Inflammatory macrophage treated with lipopolysaccharide for 4 hours (primary cell): ENCODE results near the gene SEMA6A.

Experiments used
- DNase-seq: peaks from one replicate; pipeline ENCODE4 v3.0.0-alpha.2; 2020

The SEMA6A gene

DNA sequence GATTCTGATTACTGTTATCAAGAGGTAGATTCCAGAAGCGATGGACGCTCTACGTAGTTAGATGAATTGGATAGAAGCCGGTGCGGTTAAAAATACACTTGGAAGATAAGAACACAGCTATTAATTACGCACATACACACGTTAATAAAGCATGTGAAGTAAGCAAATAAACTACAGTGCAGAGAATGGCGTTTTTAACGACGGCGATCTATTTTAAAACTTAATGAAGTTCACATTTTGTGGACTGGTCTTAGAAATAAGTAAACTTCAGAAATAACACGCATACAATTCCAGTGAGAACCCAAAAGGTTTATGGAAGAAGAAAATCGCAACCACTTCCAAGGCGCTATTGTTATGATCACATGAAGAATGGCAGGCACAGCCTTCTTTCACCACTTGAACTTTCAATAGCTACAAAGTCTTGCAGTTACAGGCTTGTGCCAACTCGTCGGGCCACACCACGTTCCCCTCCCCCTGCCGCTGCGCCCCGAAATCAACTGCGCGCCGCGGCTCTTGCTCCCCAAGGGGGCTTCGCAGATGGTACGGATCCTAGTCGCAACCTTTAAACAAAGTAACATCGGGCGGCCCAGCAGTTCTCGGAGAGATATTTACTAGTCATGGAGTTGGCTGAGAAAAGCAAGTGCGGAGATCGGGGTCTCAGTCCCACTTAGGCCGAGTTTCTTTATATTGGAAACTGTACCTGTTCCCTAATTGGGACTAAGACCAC is 866 bp upstream of the SEMA6A start:
- DNase-seq, result no peak

DNA sequence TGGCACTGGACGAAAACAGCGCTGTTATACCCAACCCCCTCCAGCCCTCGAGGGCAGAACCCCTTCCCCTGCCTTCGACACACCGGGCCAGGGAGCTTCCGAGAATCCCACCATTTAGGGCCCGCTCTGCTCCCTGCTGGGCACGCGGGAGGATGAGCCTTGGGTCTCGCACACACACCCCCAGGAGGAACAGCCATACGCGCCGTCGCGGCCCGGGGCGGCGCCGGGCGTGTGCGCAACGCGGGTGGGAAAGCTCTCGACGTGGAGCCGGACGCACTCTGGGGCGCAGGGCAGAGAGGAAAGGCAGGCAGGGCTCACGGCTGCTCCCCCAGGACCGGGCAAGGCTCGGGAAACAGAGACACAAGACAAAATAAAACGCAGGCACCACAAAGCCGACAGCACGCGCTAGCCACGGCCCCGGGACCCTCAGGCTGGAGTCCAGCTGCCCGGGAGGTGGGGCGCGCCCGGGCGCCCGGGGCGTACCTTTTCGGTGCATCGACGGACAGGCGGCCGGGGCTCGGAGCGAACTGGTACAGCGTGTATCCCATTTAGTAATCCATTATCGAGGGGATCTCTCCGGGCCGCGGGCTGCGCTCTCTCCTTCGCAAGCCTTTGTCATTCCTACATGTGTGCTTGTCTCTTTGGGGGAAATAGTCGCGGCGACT is 789 bp downstream of the SEMA6A start:
- DNase-seq, result no peak

DNA sequence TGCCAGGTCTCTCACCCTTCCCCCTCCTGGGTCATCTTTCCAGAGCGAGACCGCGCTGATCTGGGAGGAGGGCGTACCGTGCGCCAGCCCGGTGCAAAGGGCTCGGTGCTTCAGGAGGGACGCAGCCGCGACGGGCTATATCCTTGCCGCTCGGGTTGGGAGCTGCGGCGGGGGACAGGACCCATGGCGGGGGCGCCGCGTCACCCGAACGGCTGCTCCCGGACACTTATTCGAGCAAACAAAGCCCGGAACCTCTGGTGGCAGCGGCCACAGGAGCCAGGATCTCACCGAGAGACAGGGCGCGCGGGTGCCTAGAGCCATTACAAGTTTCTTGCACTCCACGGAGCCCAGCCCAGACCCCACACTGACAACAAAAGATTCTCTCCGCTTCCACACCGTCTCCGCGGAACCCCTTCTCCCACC is 1.3 kb downstream of the SEMA6A start:
- DNase-seq, result no peak

DNA sequence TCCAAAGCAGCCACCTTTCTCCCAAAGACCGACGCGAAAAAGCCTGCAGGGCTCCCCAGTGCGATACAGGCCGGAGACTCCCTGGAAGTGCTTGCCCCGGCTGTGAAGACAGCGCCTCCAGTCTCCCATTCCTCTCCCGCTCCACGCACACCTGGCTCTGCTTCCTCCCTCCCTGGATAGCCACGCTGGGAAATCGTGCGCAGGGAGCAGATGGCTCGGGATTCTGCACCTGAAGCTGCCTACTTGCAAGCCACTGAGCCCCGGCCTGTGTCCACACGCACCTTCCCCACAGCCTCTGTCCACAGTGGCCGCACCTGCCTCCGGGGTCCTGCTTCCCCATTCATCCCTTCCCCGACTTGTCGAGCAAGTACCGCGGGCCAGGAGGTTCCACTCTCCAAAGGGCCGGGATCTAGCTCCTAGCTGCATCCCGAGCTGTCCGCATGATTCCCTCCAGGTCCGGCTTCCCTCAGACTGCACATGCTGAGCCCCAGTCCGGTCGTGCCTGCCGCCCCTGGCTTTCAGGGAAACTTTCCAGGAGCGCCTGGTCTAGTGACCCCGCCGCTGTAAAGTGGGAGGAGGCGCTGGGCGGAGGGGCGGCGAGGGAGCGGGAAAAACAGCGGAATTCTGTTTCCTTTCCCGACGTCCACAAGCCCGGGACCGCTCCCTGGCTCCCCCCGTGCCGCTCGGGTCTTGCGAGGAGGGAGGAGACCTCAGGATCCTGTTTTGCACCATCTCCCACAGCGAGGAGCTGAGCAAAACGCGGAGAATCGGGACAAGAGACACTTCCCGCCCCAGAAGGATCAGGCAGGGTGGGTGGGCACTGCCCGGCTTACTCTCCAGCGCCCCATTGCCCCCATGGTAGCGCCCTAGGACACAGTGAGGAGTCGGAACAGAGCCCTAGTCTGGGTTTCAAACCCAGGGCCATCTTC is 2.0 kb downstream of the SEMA6A start:
- no peak for DNase-seq

DNA sequence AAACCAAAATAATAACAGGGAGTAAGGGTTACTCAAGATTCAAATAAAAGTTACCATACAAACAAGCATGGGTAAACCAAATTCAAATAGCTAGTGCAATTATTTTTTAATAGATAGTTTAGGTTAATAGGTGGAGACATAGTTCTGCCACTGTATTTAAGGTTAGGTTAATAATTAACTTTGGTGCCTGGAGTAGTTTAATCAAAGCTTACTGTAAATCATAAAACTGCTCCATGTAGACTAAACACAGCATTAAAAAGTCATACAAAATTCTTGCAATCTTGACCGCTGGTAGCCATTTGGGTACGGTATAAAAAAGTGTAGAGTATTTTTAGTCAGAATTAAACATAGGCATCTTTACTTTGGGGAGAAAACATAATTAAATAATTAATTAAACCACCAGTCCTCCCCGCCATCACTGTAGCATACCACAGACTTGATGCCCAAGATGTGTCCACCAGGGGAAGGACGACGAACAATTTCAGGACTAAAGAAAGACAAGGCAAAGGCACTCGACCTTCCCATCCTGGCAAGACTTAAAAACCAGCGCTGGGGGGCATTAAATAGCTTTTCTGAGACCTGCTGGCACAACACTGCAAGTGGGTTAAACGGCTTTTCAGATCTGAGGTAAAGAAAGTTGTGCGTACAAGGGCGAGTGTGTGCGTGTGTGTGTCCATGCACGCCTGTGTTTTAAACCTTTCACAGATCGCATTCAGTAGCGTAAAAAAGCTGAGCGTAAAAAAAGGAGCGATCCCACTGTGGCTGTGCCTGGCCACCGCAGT is 2.9 kb downstream of the SEMA6A start:
- DNase-seq, result no peak

DNA sequence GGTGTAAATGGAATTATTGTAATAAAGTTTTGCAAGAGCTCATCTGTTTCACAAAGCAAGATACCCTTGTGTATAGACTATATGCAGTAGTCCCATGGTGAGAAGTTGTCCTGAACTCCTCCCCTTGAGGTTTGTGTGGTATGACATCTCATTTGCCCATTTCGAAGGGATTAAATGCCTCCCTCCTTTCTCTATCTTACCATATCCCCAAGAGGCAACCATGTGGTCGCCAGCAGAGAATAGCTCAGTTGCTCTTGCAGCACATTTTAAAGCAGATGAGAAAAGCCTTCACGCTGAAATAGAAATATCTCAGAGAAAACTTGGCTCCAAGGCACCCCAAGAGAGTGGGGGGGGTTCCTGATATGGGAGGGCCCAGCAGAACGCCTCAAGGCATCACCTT is 4.6 kb downstream of the SEMA6A start:
- DNase-seq, result no peak

DNA sequence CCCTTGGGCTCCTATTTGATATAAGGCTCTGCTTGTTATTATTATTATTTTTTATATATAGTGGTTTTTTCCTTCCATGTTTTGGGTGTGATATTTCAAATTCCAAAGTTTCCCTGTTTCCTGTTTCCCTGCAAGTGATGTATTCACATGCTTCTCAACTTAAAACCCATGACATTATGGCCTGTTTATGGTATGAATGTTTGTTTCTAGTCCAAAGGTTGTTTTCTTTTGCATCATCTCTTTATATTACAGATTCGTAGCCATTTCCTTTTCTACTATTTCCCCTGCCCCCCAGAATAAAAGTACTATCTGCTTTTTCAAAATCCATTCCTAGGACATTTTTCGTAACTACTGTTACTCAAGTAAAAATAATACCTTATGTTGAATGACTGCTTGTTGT is 7.5 kb downstream of the SEMA6A start:
- no peak for DNase-seq

DNA sequence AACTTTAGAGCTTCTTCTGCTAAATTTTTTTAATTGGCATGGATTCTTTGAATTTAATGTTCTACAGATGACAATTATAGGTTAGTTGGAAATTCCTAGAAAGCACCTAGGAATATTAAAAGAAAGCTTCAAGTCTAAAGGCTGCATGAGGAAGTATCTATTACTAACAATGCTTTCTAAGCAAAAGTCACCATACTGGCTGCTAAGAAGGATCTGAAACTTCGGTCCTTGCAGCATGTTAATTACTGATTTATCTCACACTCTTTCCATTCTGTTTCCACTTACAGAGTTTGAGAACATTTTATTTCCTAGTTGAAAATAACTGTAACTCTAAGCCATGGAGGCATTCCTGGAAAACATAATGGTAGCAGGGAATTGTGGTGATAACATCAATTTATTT is 8.4 kb downstream of the SEMA6A start:
- DNase-seq, result peak; percentile 24

DNA sequence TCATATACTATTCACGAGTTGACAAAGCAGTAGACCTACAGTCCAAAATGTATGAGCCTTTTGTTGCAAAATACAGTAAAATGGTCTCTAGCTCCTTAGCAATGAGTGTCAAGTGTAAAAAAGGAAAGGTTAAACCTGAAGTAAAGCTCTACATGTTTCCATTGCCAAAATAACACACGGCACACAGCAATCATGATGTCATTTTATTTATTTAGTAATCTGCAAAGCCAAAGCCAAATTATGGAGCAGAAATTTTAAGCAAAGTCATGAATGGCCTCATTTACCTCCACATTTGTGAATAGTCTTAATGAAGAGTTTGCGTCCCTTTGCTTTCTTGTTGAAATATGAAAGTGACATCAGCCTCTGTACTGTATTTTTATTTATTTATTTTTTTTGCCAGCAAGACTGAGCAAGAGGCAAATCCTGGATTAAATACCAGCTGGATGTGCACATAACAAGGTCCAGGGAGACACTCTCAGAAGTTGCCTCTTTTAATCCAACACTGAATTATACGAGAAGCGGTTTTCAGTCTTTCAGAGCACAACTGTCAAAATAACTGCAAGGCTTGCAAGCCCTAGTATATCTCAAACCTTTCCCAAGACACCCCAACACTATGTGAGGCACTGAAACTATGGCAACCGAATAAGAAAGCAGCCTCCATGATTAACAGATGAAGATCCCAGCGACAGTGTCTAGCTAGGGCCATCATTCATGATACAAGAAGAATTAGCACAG is 9.7 kb downstream of the SEMA6A start:
- no peak for DNase-seq

DNA sequence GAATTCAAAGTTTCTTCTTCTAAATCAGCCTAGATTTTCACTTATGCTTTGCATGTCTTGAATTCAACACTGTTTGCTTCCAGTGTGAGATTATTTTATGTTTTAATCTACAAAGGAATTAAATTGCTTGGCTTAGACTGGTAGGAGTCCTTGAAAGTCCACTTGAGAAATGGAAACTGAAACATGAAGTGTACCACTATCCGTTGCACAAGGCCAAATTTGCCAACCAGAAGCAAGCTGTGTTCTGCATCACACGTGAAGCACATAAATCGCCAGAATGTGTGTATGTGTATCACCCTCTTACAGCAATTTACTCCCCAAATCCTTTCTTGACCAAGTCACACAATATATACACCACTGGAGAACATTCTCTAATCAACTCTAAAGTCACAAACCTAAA is 10.3 kb downstream of the SEMA6A start:
- peak; percentile 53 for DNase-seq

DNA sequence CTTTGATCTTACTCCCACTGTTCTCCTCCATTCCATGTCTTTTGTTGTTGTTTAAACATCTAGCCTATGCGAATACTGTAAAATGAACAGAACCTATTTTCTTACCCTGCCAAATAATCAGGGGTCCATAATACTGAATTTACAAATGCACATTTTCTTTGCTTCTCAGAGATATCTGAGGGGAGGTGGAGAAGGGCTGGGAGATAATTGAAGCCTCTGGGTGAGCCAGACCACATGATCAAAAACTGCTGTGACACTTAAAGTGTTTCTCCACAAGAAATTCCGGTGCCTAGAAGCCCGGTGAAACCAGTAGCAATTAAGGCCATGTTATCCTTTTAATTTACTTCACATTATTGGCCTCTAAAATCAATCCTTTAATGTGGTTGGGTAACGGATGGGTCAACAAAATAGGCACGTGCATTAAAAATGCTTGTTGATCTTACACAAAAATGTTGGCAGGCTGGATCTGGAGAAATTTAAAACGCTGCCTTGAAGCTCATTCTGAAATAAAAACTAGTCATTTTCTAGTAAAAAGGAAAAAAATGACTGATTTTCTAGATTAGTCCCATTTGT is 10.8 kb downstream of the SEMA6A start:
- no peak for DNase-seq

DNA sequence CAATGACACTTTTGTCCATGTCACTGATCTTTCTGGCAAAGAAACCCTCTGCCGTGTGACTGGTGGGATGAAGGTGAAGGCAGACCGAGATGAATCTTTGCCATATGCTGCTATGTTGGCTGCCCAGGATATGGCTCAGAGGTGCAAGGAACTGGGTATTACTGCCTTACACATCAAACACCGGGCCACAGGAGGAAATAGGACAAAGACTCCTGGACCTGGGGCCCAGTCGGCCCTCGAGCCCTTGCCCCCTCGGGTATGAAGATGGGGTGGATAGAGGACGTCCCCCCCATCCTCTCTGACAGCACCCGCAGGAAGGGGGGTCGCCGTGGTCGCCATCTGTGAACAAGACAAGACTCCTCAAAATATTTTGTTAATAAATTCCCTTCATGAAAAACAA is 12.0 kb downstream of the SEMA6A start:
- DNase-seq, result no peak

DNA sequence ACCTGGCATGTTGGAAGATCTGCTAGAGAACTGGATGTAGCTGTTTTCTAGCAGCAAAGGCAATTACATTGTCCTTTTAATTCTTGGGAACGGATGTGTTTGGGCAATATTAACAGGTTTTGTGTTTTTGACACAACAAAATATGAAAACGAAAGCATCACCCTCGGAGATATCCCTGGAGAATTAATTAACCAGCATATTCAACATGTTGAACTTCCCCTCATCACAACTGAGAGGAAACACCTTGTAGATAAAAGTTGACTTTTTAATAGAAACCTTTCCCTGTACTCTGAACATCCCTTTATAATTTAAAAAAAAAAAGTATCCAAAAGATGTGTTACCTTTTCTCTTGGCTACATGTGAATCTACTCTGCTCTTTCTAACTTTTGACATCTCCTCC is 13.0 kb downstream of the SEMA6A start:
- DNase-seq, result no peak

DNA sequence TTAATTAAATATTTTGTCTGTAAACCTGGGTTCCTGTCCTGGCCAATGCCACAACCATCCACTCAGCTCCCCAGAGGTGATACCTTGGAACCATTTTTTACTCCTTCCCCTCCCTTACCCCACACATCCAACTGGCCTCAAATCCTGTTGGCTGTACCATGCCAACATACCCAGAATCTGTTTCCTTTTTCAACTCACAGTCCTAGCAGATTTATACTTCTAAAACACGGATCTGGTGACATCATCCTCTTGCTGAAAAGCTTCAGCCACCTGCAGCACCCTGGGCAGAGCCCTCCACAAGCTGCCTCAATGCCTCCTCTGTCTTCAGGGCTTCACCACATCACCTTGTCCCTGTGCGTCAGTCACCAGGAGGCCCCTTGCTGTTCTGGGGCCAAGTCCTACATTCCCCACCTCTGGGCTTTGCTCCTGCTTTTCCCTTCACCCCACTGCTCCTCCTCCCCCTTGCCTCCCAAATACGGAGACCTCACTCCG is 14.9 kb downstream of the SEMA6A start:
- no peak for DNase-seq

DNA sequence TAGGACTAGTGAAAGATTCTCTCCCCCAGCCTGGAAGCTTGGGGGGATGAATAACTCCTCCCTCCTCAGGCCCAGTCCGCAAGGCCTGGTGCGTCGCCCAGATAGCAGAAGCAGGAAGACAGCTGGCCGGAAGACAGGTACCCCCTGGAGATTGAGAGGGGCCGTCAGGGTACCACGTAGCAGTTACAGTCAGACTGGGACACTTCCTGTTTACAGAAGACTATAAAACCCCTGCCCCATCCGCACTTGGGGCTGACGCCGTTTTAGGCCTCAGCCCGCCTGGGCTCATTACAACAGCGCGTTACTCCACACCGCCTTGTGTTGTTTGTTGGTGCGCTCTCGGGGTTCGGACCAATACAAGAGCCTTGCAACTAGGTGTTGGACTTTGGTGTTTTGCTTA is 15.4 kb downstream of the SEMA6A start:
- DNase-seq, result no peak

DNA sequence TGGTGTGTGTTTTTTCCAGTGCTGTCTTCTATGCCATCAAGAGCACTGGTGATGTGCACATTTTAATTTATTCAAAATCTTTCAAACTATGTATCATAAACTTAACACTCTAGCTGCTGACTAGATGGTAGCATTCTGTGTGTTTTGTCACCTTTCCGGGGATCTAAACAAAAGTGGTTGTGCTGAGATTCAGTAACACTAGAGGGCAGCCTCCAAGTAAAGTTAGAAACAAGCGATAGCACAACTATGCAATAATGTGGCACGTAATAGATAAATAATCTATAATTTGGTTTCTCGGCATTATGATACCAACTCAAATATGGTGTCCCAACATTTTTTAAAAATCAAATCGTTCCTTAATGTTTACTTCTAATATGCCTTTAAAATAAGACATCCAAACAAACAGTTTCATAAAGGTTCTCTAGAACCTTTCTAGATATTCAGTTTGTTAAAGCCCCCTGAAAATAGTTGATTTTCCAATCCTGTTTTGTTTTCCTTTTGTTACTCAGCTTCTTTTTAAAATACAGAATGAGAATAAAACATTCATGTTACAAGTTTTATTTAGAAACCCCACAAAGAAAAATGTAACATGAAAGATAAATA is 16.9 kb downstream of the SEMA6A start:
- no peak for DNase-seq

DNA sequence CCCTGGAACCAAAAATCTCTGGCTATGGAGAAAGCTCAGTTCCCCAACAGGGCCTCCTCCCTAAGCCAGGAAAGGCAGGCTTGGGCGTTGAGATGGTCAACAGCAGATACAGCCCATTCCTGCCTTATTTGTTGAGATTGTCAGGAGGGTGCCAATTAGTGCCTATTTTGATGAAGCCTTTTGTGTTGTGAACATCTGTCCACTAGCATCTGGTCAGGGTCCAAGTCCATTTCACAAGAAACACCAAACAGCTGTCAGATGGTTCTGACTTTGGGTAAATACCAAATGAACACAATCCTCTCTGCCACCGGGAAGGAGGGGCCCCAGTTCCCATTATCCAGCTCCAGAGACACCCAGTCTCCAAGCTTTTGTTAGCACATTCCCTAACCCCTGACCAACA is 19.9 kb downstream of the SEMA6A start:
- DNase-seq, result no peak

DNA sequence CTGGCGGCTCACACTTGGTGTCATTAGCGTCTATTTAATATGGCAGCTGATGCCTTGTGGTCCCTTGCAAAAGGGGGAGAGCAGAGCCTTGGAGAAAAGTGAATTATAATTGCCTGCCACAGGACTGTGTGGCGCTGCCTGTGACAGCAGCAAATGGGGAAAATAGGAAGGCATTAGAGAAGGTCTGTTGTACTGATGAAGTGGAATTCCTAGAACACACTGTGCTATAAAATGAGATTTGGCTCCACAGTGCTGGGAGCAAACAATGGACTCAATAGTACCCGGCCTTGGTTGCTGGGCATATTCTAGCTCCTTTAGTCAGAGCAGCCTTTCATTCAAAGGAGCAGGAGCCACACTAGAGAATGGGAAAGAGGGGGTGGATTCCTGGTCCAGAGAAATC is 21.3 kb downstream of the SEMA6A start:
- DNase-seq, result no peak

DNA sequence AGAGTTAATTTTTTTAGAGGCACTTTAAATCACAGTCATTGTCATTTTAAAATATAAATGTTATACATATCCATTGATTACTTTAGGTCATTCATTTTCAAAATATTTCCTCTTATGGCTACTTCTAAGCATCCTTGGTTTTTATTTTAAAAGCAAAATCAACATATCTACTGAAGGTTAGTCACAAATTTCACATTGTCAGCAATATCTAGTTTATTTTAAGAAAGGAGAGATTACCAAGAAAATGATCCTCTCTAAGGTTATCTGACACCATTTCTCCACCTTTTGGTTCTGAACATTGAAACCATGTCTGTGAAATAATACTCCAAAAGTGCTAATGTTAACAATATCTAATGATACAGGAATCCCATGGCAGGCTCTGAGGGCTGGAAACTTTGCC is 24.5 kb downstream of the SEMA6A start:
- DNase-seq, result no peak

DNA sequence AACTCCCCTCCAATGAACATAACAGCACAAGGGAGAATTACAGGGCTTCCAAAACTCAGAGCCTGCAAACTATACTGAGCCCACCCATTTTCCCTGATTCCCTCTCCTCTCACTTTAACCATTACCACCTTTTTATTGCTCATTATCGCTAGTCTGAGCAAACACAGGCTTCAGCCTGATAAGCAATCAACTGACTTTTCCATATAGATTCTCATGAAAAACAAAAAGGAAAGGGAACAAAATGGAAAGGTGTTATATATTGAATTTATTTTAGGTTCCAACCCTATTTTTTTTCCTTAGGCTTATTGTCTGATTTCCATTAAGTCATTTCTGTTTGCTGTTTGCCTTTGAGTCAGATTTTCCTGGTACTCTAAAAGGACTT is 27.9 kb downstream of the SEMA6A start:
- DNase-seq, result no peak

DNA sequence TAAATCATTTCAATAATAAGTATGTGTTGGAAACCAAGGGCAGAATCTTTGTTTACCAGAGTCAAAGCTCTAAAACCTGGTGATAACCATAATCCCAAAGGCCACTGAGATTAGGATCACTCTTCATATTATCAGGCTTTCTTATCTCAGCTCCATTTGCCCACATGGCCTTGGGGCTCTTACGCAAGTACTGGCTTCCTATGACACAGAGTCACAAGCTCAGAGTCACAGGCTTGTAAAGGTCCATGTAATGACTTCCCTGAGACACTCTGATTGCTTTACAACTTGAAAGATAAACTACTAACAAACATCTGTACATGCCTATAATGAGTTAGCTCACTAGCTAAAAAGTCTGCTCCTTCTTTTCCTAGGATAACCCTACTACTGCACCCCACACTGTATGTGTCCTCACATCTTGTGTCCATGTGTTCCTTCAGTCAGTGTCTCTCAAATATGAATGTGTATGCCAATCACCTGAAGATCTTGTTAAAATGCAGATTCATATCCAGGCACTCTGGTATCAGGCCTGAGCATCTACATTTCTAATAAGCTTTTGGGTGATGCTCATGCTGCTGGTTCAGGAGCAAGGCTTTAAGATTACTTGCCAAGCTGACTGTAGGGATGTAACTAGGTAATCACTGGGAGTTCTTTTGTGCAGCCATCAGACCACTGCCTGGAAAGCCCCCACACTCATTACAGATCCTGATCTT is 28.4 kb downstream of the SEMA6A start:
- DNase-seq, result peak; percentile 40
